Activated CD4-positive, alpha-beta T cell treated with anti-CD3 and anti-CD28 coated beads for 36 hours (primary cell): ENCODE measurements around the gene ANKS1B. TPM values are rescaled to one million over a fixed set of nuclear protein-coding genes. Genes with fewer than 3 reads are reported as not detected.
"Not testable (repeated sequence)": the region's sequence is repeated elsewhere in the genome, so short reads cannot be mapped to it uniquely, and the experiment has no call there.

Source experiments
- ATAC-seq: fragments of 200-7000 bp; cut with Tn5 transposase; one replicate; pipeline ENCODE4 v1.10.0; 2021; ENCODE audit warnings: mild to moderate bottlenecking, moderate library complexity
- CTCF ChIA-PET: fragments of 350-600 bp; sonication (Branson Sonifier 250); formaldehyde crosslinking; loops from one replicate; lab custom pipeline; 2021; ENCODE audit warnings: antibody characterized with exemption; lab: Charles Lee
- POLR2A ChIA-PET: fragments of 350-600 bp; sonication (Branson Sonifier 250); formaldehyde crosslinking; loops from one replicate; lab custom pipeline; 2021; ENCODE audit warnings: antibody characterized with exemption, inconsistent platforms; lab: Charles Lee
- DNase-seq: peaks from one replicate; pipeline ENCODE4 v3.0.0-alpha.2; 2020
- H3K27ac Mint-ChIP-seq: one replicate; pipeline ENCODE4 v1.8.0; 2021; ENCODE audit warnings: mixed read lengths
- H3K27me3 Mint-ChIP-seq: one replicate; pipeline ENCODE4 v1.8.0; 2021; ENCODE audit warnings: mixed read lengths
- H3K36me3 Mint-ChIP-seq: one replicate; pipeline ENCODE4 v1.8.0; 2021; ENCODE audit warnings: low read depth, mixed read lengths
- H3K4me1 Mint-ChIP-seq: one replicate; pipeline ENCODE4 v1.8.0; 2021; ENCODE audit warnings: mixed read lengths
- H3K4me3 Mint-ChIP-seq: one replicate; pipeline ENCODE4 v1.8.0; 2021; ENCODE audit warnings: mild to moderate bottlenecking, moderate library complexity, mixed read lengths
- H3K9me3 Mint-ChIP-seq: one replicate; pipeline ENCODE4 v1.8.0; 2021; ENCODE audit warnings: low read depth, mixed read lengths
- intact Hi-C, 2 experiments: fragments of 100-400 bp; cut with DNase I in 1 of 2; cut with micrococcal nuclease in 1 of 2; formaldehyde crosslinking; loops; one replicate each; pipeline versions ENCODE4 v1.14.2 to v1.15.1; 2022 to 2024; cut with DNase I, micrococcal nuclease
- total RNA-seq, 2 experiments: library from RNA; stranded (reverse); gene quantifications; one replicate each; pipeline ENCODE4 v1.2.3, GENCODE V29; 2021

Gene ANKS1B
- total RNA-seq, 2 experiments from 2014 or later: 0.19 to 0.73 TPM

GRCh38 chr12:99611599-99611998 is 373.1 kb downstream of the ANKS1B start:
- Mint-ChIP-seq H3K9me3 (peaks cover 5% of the 10 kb centered on the region), H3K36me3 (no peaks in the 10 kb centered on the region), H3K27ac (no peak overlapping the region), H3K4me3 (no peak overlapping the region), H3K4me1 (no peaks in the 10 kb centered on the region), H3K27me3 (no peaks in the 10 kb centered on the region)
- DNase-seq (no peak), ATAC-seq (no peak)
- intact Hi-C loops: no loop called here
- CTCF ChIA-PET: no interaction called here
- POLR2A ChIA-PET: no interaction called here

- intact Hi-C loops: no loop called here
- no peaks in the 10 kb centered on the region for H3K27me3 Mint-ChIP-seq
- ATAC-seq (no peak), DNase-seq (no peak)
- H3K27ac Mint-ChIP-seq: no peak overlapping the region
- no peaks in the 10 kb centered on the region for H3K36me3 Mint-ChIP-seq
- CTCF ChIA-PET: no interaction called here
- no peaks in the 10 kb centered on the region for H3K4me1 Mint-ChIP-seq
- POLR2A ChIA-PET: no interaction called here
- H3K4me3 Mint-ChIP-seq: no peak overlapping the region
- H3K9me3 Mint-ChIP-seq: peaks cover 5% of the 10 kb centered on the region
Measured at GRCh38 chr12:99611117-99611516, 373.6 kb downstream of the ANKS1B start.

- DNase-seq: no peak
- no peak for ATAC-seq
- H3K4me3 Mint-ChIP-seq: no peak overlapping the region
- ChIA-PET POLR2A (no interaction called here), CTCF (no interaction called here)
- H3K4me1 Mint-ChIP-seq: no peaks in the 10 kb centered on the region
- no peaks in the 10 kb centered on the region for H3K27me3 Mint-ChIP-seq
- intact Hi-C loops: no loop called here
- no peak overlapping the region for H3K27ac Mint-ChIP-seq
- H3K9me3 Mint-ChIP-seq: peaks cover 2% of the 10 kb centered on the region
- H3K36me3 Mint-ChIP-seq: no peaks in the 10 kb centered on the region
Measured at GRCh38 chr12:99609455-99610181, 375.1 kb downstream of the ANKS1B start.

GRCh38 chr12:99600388-99600787 is 384.3 kb downstream of the ANKS1B start:
- intact Hi-C loops: no loop called here
- H3K4me1 Mint-ChIP-seq: no peaks in the 10 kb centered on the region
- CTCF ChIA-PET: interaction anchor here (0.8 kb wide), 1 partner anchor 303 kb away, joined by 4 read pairs; no protein-coding TSS in a partner anchor
- POLR2A ChIA-PET: no interaction called here
- DNase-seq: no peak
- H3K27me3 Mint-ChIP-seq: no peaks in the 10 kb centered on the region
- H3K27ac Mint-ChIP-seq: no peak overlapping the region
- H3K4me3 Mint-ChIP-seq: no peak overlapping the region
- H3K36me3 Mint-ChIP-seq: no peaks in the 10 kb centered on the region
- ATAC-seq: no peak
- no peaks in the 10 kb centered on the region for H3K9me3 Mint-ChIP-seq

- no peak overlapping the region for H3K27ac Mint-ChIP-seq
- no peaks in the 10 kb centered on the region for H3K4me1 Mint-ChIP-seq
- ChIA-PET CTCF (interaction anchor here (0.5 kb wide), 1 partner anchor 238 kb away, joined by 3 read pairs; no protein-coding TSS in a partner anchor), POLR2A (no interaction called here)
- DNase-seq: no peak
- no peak for ATAC-seq
- H3K27me3 Mint-ChIP-seq: no peaks in the 10 kb centered on the region
- no peaks in the 10 kb centered on the region for H3K36me3 Mint-ChIP-seq
- intact Hi-C loops: no loop called here
- H3K9me3 Mint-ChIP-seq: no peaks in the 10 kb centered on the region
- no peak overlapping the region for H3K4me3 Mint-ChIP-seq
Measured at GRCh38 chr12:99598785-99599184, 386.0 kb downstream of the ANKS1B start.

- POLR2A ChIA-PET: no interaction called here
Measured at GRCh38 chr12:99596762-99597161, 388.0 kb downstream of the ANKS1B start.

GRCh38 chr12:99577125-99577524 is 407.6 kb downstream of the ANKS1B start:
- H3K36me3 Mint-ChIP-seq, CTCF ChIA-PET, H3K4me3 Mint-ChIP-seq, DNase-seq, H3K9me3 Mint-ChIP-seq, ATAC-seq, H3K27me3 Mint-ChIP-seq, POLR2A ChIA-PET, H3K27ac Mint-ChIP-seq, H3K4me1 Mint-ChIP-seq, intact Hi-C loops: not testable (repeated sequence)

More at GRCh38 chr12:99596762-99597161, 388.0 kb downstream of the ANKS1B start:
- Mint-ChIP-seq H3K9me3 (peaks cover 4% of the 10 kb centered on the region), H3K36me3 (no peaks in the 10 kb centered on the region), H3K4me3 (no peak overlapping the region), H3K27me3 (no peaks in the 10 kb centered on the region), H3K27ac (no peak overlapping the region), H3K4me1 (no peaks in the 10 kb centered on the region)
- ATAC-seq (no peak), DNase-seq (no peak)
- intact Hi-C loops: no loop called here
- CTCF ChIA-PET: no interaction called here

- POLR2A ChIA-PET: no interaction called here
- no peak for DNase-seq
- Mint-ChIP-seq H3K4me1 (no peaks in the 10 kb centered on the region), H3K27ac (no peak overlapping the region), H3K27me3 (no peaks in the 10 kb centered on the region), H3K4me3 (no peak overlapping the region), H3K36me3 (no peaks in the 10 kb centered on the region), H3K9me3 (peaks cover 6% of the 10 kb centered on the region)
- ATAC-seq: no peak
- intact Hi-C loops: no loop called here
- CTCF ChIA-PET: no interaction called here
Measured at GRCh38 chr12:99573980-99574379, 410.8 kb downstream of the ANKS1B start.

- Mint-ChIP-seq H3K9me3 (peaks cover 2% of the 10 kb centered on the region), H3K36me3 (no peaks in the 10 kb centered on the region), H3K27ac (no peak overlapping the region), H3K27me3 (no peaks in the 10 kb centered on the region), H3K4me3 (no peak overlapping the region), H3K4me1 (no peaks in the 10 kb centered on the region)
- intact Hi-C loops: no loop called here
- CTCF ChIA-PET: no interaction called here
- ATAC-seq: no peak
- DNase-seq: no peak
- POLR2A ChIA-PET: no interaction called here
Measured at GRCh38 chr12:99567072-99567471, 417.7 kb downstream of the ANKS1B start.

- ChIA-PET POLR2A (no interaction called here), CTCF (no interaction called here)
- Mint-ChIP-seq H3K9me3 (peaks cover 29% of the 10 kb centered on the region), H3K27ac (no peak overlapping the region), H3K4me3 (no peak overlapping the region), H3K36me3 (no peaks in the 10 kb centered on the region), H3K27me3 (no peaks in the 10 kb centered on the region), H3K4me1 (no peaks in the 10 kb centered on the region)
- DNase-seq (no peak), ATAC-seq (no peak)
- intact Hi-C loops: no loop called here
Measured at GRCh38 chr12:99558109-99558508, 426.6 kb downstream of the ANKS1B start.

- H3K9me3 Mint-ChIP-seq: peaks cover 30% of the 10 kb centered on the region
- intact Hi-C loops: no loop called here
- H3K4me1 Mint-ChIP-seq: no peaks in the 10 kb centered on the region
- no peak overlapping the region for H3K4me3 Mint-ChIP-seq
- ATAC-seq (no peak), DNase-seq (no peak)
- ChIA-PET POLR2A (no interaction called here), CTCF (no interaction called here)
- no peak overlapping the region for H3K27ac Mint-ChIP-seq
- no peaks in the 10 kb centered on the region for H3K36me3 Mint-ChIP-seq
- H3K27me3 Mint-ChIP-seq: no peaks in the 10 kb centered on the region
Measured at GRCh38 chr12:99553461-99553860, 431.3 kb downstream of the ANKS1B start.

- ChIA-PET POLR2A (no interaction called here), CTCF (no interaction called here)
- Mint-ChIP-seq H3K27me3 (no peaks in the 10 kb centered on the region), H3K4me3 (no peak overlapping the region), H3K36me3 (no peaks in the 10 kb centered on the region), H3K4me1 (no peaks in the 10 kb centered on the region), H3K9me3 (peaks cover 21% of the 10 kb centered on the region), H3K27ac (no peak overlapping the region)
- intact Hi-C loops: no loop called here
- ATAC-seq (no peak), DNase-seq (no peak)
Measured at GRCh38 chr12:99552022-99552421, 432.7 kb downstream of the ANKS1B start.
